CD14-positive monocyte (primary cell): ENCODE results near the gene TOM1. TPM values are rescaled to one million over a fixed set of nuclear protein-coding genes. Genes with fewer than 3 reads are reported as not detected.

Experiments used
- DNase-seq, 3 donors: peaks; one replicate each; pipeline ENCODE4 v3.0.0-alpha.2; 2011 to 2022
- H2AFZ ChIP-seq: 2 replicates; pipeline ENCODE4 v1.6.0; 2012; ENCODE audit warnings: mild to moderate bottlenecking, low read depth, low read length, inconsistent platforms; ENCODE audit not compliant: insufficient read depth, poor library complexity, severe bottlenecking
- H3K27ac ChIP-seq, 2 donors: 1 replicate in 1 of 2; 2 replicates in 1 of 2; pipeline ENCODE4 v1.5.1; 2012 to 2013; ENCODE audit warnings: low read length in 2 of 2, control low read depth in 1 of 2, inconsistent platforms in 1 of 2, low read depth in 1 of 2, mild to moderate bottlenecking in 1 of 2
- H3K27me3 ChIP-seq, 2 donors: one replicate each; pipeline versions ENCODE4 v1.6.0 to v1.6.1; 2011 to 2013; ENCODE audit warnings: low read length in 2 of 2; ENCODE audit not compliant: control insufficient read depth in 2 of 2, insufficient read depth in 2 of 2
- H3K36me3 ChIP-seq, 2 donors: replicated peaks in 1 of 2; 1 replicate in 1 of 2; 2 replicates in 1 of 2; pipeline versions ENCODE4 v1.5.1 to v1.6.1; 2012 to 2013; ENCODE audit warnings: low read length in 2 of 2, control low read depth in 1 of 2, inconsistent platforms in 1 of 2, mild to moderate bottlenecking in 1 of 2; ENCODE audit not compliant: insufficient read depth in 2 of 2, control insufficient read depth in 1 of 2
- H3K4me1 ChIP-seq, 2 donors: 1 replicate in 1 of 2; 2 replicates in 1 of 2; pipeline versions ENCODE4 v1.5.1 to v1.6.1; 2012 to 2013; ENCODE audit warnings: low read length in 2 of 2, control low read depth in 1 of 2, inconsistent platforms in 1 of 2, mild to moderate bottlenecking in 1 of 2, moderate library complexity in 1 of 2; ENCODE audit not compliant: insufficient read depth in 2 of 2, control insufficient read depth in 1 of 2
- H3K4me2 ChIP-seq: replicated peaks from 2 replicates; pipeline ENCODE3; 2012; ENCODE audit warnings: low read length, moderate library complexity, mild to moderate bottlenecking; ENCODE audit not compliant: poor library complexity, severe bottlenecking; ENCODE audit errors: extremely low read depth
- H3K4me3 ChIP-seq, 3 experiments: fragments of 200-600 bp in 1 of 3; sonication (generic) in 1 of 3; replicated peaks in 1 of 3; 1 replicate in 2 of 3; 2 replicates in 1 of 3; pipeline ENCODE4 v1.5.1; 2011 to 2013; ENCODE audit warnings: low read length in 3 of 3, mild to moderate bottlenecking in 3 of 3, control low read depth in 2 of 3, low read depth in 2 of 3, inconsistent platforms in 1 of 3, moderate library complexity in 1 of 3
- H3K79me2 ChIP-seq: 2 replicates; pipeline ENCODE4 v1.6.0; 2012; ENCODE audit warnings: mild to moderate bottlenecking, control low read depth, inconsistent platforms, low read length, moderate library complexity; ENCODE audit not compliant: insufficient read depth
- H3K9ac ChIP-seq: 2 replicates; pipeline ENCODE4 v1.6.0; 2017; ENCODE audit warnings: low read length, mild to moderate bottlenecking; ENCODE audit not compliant: insufficient read depth, poor library complexity, severe bottlenecking
- H3K9me3 ChIP-seq, 2 donors: replicated peaks in 1 of 2; 1 replicate in 1 of 2; 2 replicates in 1 of 2; pipeline versions ENCODE4 v1.5.1 to v1.6.1; 2012 to 2013; ENCODE audit warnings: low read length in 2 of 2, control low read depth in 1 of 2; ENCODE audit not compliant: control insufficient read depth in 1 of 2, insufficient read depth in 1 of 2
- H4K20me1 ChIP-seq: 2 replicates; pipeline ENCODE4 v1.6.0; 2012; ENCODE audit warnings: mild to moderate bottlenecking, low read length, control low read depth, moderate library complexity; ENCODE audit not compliant: insufficient read depth
- H3K27ac Mint-ChIP-seq, 7 donors: one replicate each; pipeline ENCODE4 v1.8.0; 2020; ENCODE audit warnings: mild to moderate bottlenecking in 7 of 7, mixed read lengths in 7 of 7, moderate library complexity in 6 of 7, inconsistent platforms in 2 of 7
- H3K27me3 Mint-ChIP-seq, 3 donors: one replicate each; pipeline ENCODE4 v1.8.0; 2021 to 2022; ENCODE audit warnings: low read depth in 3 of 3, mild to moderate bottlenecking in 3 of 3, mixed read lengths in 3 of 3, moderate library complexity in 3 of 3, inconsistent platforms in 1 of 3
- H3K36me3 Mint-ChIP-seq, 2 donors: one replicate each; pipeline ENCODE4 v1.8.0; 2020; ENCODE audit warnings: mixed read lengths in 2 of 2, inconsistent platforms in 1 of 2, mild to moderate bottlenecking in 1 of 2
- H3K4me1 Mint-ChIP-seq: one replicate; pipeline ENCODE4 v1.8.0; 2020; ENCODE audit warnings: mild to moderate bottlenecking, mixed read lengths
- H3K4me3 Mint-ChIP-seq, 2 donors: one replicate each; pipeline ENCODE4 v1.8.0; 2020; ENCODE audit warnings: mild to moderate bottlenecking in 2 of 2, mixed read lengths in 2 of 2, moderate library complexity in 1 of 2
- H3K9me3 Mint-ChIP-seq, 7 donors: one replicate each; pipeline ENCODE4 v1.8.0; 2020 to 2022; ENCODE audit warnings: mixed read lengths in 7 of 7, mild to moderate bottlenecking in 6 of 7, moderate library complexity in 6 of 7, inconsistent platforms in 2 of 7
- WGBS: methylation state at CpG from one replicate; pipeline ENCODE4 v1.1.5; 2013; ENCODE audit warnings: missing lambda C conversion rate; ENCODE audit not compliant: insufficient coverage; 5-methylcytosine and 5-hydroxymethylcytosine counted together
- intact Hi-C, 2 donors: fragments of 100-400 bp; cut with micrococcal nuclease; formaldehyde crosslinking; loops; one replicate each; pipeline versions ENCODE4 v1.15.0 to v1.15.1; 2023
- polyA plus RNA-seq, 3 donors: library from polyadenylated mRNA; depleted of rRNA in 1 of 3; unstranded in 2 of 3; stranded (reverse) in 1 of 3; fragments of 300-500 nt in 2 of 3; fragments of >200 nt in 1 of 3; fragmentation: Illumina TruSeq in 2 of 3; gene quantifications; 1 replicate in 2 of 3; 2 replicates in 1 of 3; pipeline ENCODE4 v1.2.3, GENCODE V29; 2012 to 2021
- TF ChIP-seq, protein P1 (sequence below): fragments of 200-600 bp; IDR thresholded peaks from one replicate; pipeline ENCODE4 v1.8.0; 2022; ENCODE audit warnings: antibody characterized with exemption, mild to moderate bottlenecking

TOM1 gene
- polyA plus RNA-seq, 3 donors, result 80.5 to 167 (median 120) TPM

DNA sequence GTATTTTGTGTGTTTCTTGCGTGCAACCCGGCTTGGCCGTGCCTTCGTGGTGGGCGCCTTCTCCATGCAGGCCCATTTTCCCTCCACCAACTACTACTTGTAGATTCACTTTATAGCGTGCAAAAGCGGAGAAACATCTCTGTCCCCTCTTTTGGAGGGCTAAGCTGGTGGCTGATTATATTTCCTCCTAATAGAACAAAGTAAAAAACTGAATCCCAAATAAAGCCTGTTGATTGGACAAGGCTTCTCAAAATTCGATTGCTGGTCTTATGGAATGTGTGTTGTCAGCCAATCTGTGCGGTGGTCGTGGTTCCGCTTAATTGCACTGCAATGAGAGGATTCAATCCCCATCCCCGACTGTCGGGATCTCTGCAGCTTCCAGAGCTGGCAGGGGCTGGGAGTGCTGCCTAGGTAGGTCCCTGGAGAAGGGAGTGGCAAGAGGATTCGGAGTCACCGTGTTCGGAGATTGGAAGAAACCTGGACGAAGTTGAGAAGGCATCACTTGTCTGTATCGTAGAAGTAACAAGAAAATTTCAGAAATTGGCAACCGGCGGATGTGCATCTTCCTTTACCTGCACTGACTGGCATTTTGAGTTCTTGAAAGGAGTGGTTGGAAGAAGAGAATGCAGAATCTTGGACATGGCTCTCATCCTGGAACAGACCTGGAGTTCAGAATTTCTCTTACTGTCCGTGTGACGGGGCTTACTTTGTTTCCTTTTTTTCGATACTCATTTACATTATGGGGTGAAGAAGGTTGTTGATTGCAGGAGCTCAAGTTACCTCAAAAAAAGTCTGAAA lies 41.3 kb upstream of the TOM1 start:
- peaks cover 14 to 20% of the 10 kb centered on the region in 2 donors for H3K4me1 ChIP-seq
- H3K27me3 ChIP-seq, result no peaks in the 10 kb centered on the region
- Mint-ChIP-seq H3K9me3 (no peaks in the 10 kb centered on the region), H3K27ac (peak overlapping the region; percentile 17 to 89 (median 73)), H3K4me1 (peaks cover 19% of the 10 kb centered on the region), H3K36me3 (peaks cover 16 to 18% of the 10 kb centered on the region in 2 donors), H3K4me3 (peak overlapping the region; percentile 83 to 89), H3K27me3 (peaks cover 0 to 4% (median 3%) of the 10 kb centered on the region in 3 donors)
- peaks cover 51% of the 10 kb centered on the region for H3K79me2 ChIP-seq
- H3K4me3 ChIP-seq, result peak overlapping the region; percentile 57 to 97 (median 81)
- H3K9ac ChIP-seq, result peak overlapping the region; percentile 97
- peaks cover 16 to 18% of the 10 kb centered on the region in 2 donors for H3K36me3 ChIP-seq
- TF ChIP-seq, protein P1, sequence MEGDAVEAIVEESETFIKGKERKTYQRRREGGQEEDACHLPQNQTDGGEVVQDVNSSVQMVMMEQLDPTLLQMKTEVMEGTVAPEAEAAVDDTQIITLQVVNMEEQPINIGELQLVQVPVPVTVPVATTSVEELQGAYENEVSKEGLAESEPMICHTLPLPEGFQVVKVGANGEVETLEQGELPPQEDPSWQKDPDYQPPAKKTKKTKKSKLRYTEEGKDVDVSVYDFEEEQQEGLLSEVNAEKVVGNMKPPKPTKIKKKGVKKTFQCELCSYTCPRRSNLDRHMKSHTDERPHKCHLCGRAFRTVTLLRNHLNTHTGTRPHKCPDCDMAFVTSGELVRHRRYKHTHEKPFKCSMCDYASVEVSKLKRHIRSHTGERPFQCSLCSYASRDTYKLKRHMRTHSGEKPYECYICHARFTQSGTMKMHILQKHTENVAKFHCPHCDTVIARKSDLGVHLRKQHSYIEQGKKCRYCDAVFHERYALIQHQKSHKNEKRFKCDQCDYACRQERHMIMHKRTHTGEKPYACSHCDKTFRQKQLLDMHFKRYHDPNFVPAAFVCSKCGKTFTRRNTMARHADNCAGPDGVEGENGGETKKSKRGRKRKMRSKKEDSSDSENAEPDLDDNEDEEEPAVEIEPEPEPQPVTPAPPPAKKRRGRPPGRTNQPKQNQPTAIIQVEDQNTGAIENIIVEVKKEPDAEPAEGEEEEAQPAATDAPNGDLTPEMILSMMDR, result no peak
- WGBS, result 71% methylated on average over 15 of the region's 23 CpGs
- H2AFZ ChIP-seq, result peak overlapping the region; percentile 80
- peak overlapping the region; percentile 40 to 86 for H3K27ac ChIP-seq
- no peak for DNase-seq
- intact Hi-C loops, result no loop called here
- peak overlapping the region; percentile 89 for H3K4me2 ChIP-seq
- H3K9me3 ChIP-seq, result no peaks in the 10 kb centered on the region
- H4K20me1 ChIP-seq, result no peaks in the 10 kb centered on the region

DNA sequence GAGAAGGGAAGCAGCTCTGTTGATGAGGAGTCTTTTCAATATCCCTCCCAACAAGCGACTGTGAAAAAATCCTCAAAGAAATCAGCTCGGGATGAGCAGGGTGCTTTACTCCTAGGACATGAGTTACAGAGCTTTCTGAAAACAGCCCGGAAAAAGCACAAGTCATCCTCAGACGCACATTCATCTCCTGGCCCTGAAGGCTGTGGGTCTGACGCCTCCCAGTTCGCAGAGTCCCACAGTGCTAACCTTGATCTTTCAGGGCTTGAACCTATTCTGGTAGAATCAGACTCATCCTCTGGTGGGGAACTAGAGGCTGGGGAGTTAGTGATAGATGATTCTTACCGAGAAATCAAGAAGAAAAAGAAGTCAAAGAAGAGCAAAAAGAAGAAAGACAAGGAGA lies 34.7 kb upstream of the TOM1 start:
- Histone ChIP-seq H3K4me1 (no peaks in the 10 kb centered on the region), H3K4me2 (no peak overlapping the region), H2AFZ (no peak overlapping the region), H3K9ac (no peak overlapping the region), H3K36me3 (peaks cover 75 to 84% of the 10 kb centered on the region in 2 donors), H3K27ac (no peak overlapping the region), H3K79me2 (peaks cover 45% of the 10 kb centered on the region), H3K27me3 (no peaks in the 10 kb centered on the region), H4K20me1 (no peaks in the 10 kb centered on the region), H3K9me3 (no peaks in the 10 kb centered on the region), H3K4me3 (no peak overlapping the region)
- no peak for DNase-seq
- Mint-ChIP-seq H3K27me3 (no peaks in the 10 kb centered on the region), H3K27ac (peak overlapping the region in 3 of 7 donors; percentile 16 to 78 (median 22)), H3K9me3 (no peaks in the 10 kb centered on the region), H3K36me3 (peaks cover 71 to 74% of the 10 kb centered on the region in 2 donors), H3K4me1 (no peaks in the 10 kb centered on the region), H3K4me3 (no peak overlapping the region)
- intact Hi-C loops, result no loop called here
- TF ChIP-seq, protein P1, result no peak
- WGBS, result 97% methylated on average over 6 of the region's 7 CpGs
